GM18907 (cell line): ENCODE data around the gene DHX32.

Experiments
- ATAC-seq: cut with Tn5 transposase; IDR thresholded peaks from one replicate; pipeline ENCODE4 v1.9.1; 2021; ENCODE audit warnings: mild to moderate bottlenecking, moderate library complexity; ENCODE audit not compliant: unreplicated experiment

DHX32 gene

GRCh38 chr10:125816548-125816947, 64.5 kb downstream of the DHX32 start:
- no peak for ATAC-seq

DNA sequence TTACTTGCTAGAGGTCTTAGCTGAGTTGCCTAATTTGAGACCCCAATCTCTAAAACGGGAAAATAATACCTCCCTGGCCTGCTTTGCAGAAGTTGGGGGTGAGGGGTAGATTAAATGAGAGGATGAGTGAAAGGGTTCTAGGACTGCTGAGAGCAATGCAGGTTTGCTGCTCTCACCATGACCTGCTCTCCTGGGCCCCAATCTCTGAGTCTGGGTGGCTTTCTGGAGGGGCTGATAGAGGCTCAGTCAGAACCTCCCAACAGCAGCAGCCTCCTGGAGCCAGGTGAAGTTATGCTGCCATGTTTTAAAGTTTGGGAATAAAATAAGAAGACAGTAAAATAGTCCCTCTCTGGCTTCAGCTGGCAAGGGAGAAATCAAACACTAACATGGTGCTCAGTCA, 65.3 kb downstream of the DHX32 start:
- no peak for ATAC-seq

DNA sequence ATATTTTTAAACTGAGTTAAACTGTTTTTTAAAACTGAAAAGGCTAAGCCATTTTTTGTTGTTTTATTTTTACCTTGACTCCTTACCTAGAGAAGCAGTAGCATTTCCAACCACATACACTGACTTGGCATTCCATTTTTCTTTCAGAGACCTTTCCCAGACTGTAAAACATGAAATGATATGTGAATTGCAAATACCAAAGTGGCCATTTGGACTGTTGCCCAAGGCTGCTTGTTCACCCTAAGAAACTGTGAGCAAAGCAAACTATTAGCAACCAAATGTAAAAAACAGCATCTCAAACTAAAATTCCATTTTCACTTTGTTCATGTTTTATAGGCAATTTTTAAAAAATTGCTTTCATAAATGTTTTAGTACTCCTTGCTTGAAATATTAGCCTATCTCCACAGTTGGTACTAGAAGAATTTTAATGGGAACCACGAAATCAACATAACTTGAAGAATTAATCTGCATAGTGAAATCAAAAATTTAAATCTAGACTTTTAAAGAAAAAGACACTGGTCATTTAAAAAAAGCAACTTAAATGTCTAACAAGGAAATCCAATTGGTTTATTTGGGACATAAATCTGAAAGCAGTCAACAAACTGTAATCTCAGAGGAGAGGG, 68.9 kb downstream of the DHX32 start:
- ATAC-seq: no peak

DNA sequence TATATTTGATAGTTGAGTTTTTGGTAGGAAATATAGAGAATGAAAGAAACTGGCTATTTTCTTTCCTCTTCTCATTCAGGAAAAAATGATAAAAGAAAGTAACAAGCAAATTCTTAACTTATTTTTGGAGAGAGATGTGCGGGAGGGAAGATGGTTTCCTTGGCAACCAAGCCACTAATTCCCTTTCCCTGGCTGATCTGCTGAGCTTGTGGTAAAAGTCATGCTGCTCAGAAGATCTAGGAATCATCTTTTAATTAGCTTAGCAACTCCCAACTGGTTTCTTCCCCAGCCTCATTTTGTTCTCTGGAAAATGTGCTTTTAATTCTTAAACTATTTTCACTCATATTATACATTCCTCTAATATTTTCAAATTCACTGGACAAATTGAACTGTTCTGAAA, 69.8 kb downstream of the DHX32 start:
- no peak for ATAC-seq

DNA sequence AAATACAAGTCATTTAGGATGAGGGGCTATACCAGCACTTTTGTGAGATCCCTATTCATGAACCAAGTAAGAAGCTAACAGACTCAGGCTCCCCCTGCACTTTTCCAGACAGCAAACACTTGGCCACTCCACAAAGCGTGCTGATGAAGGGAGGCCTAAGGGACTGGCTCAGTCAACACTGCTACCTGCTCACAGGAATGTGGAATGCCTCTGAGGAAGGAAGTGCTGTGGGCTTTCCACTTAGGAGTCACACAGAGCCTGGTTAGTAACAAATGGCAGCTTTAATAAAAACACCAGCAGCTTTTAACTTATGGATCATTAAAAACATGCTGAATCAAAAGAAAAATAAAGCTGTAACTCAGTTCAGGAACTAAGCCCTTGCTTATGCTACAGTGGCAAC, 73.0 kb downstream of the DHX32 start:
- ATAC-seq: no peak

DNA sequence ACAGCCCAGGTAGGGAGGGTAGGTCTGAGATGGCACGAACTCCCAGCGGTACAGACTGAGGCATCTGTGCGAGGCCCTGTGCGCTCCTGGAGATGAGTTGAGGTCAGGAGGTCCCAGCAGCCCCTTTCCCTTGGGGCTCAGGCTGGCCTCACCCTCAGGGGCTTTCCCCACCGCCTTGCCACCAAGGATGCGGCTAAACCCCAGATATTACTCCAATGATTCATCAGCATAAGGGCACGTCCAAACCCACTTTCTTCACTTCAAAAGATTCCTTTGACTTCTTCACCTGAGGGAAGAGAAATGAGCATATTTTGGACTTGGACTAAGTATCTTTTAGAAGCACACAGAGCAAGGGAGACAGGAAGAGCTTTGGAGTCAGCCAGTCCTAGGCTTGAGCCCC, 78.4 kb downstream of the DHX32 start:
- no peak for ATAC-seq

GRCh38 chr10:125802131-125802530, 79.0 kb downstream of the DHX32 start:
- no peak for ATAC-seq

DNA sequence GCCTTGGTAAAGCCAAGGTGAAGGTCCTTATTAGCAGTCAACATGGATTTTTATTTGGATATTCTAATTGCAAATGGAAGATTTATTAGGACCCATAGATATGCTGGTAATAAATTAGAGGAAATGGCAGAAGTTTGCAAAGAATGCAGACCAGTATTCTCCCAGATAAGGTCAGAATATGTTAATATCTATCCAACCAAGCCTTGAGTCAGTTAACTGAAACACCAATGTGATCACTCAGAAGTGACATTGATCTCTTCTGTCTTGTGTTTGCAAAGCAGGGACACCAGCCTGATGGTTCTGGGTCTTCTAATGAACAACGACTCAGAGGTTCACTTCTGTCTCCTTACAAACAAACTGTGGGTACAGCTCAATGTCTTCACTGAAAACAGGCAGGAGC, 79.5 kb downstream of the DHX32 start:
- no peak for ATAC-seq

DNA sequence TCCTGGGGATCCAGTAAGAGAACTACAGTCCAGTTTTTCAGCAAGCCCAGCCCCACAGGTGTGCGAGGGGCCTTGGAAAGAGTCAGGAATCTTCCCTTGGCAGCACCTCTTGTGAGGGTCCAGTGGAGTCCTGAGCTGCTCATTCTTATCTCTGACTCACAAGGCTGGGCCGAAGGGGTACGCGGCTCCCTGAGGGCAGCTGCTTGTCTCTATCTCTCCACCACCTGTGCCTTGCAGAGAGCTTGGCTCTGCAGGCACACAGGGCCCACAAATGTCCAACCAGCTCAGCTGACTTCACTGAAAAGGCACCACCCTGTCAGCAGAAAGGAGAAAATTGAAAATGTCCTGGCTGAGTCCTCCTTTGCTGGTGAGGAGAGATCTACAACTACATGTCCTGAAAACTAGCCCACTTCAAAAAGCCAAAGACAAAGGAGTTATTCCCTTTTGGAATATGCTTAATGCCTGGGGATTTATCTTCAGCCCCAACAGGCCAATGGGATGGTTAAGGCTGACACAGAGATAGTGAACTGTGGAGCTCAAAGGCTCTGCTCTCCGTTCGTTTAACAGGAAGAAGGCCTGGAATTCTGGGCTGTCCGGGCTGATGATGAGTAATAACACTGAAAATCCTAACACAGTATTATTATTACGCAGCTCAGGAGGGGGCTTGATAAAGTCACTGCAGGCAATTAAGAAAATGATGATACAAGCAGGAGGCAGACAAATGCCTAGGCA, 81.5 kb downstream of the DHX32 start:
- no peak for ATAC-seq

GRCh38 chr10:125797994-125798662, 83.0 kb downstream of the DHX32 start:
- ATAC-seq: no peak

- no peak for ATAC-seq
These were observed 83.7 kb downstream of the DHX32 start for GRCh38 chr10:125797424-125797823.

DNA sequence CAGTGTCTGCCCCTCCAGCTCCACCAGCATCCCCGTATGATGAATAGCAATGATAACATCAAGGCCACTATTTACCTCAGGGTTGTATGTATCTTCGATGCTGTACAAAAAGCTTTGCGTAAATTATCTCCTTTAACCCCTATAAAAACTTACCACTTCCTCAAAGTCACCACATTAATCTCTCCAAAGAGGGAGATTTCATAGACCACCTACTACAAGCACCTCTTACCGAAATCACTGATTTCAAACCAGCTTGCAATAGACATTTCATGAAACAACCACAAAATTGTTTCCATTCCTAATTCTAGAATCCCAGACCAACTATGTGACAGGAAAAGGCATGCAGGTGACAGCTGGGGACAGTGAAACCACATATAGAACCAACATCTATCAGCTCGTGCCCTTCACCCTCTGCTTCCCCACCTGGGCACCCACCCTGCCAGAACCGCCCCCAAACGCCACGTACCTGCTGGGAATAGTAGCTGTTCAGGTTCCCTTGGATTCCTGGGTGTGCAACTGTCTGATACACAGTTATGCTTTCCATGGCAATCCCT, 85.4 kb downstream of the DHX32 start:
- ATAC-seq: no peak

- no peak for ATAC-seq
These were observed 86.0 kb downstream of the DHX32 start for GRCh38 chr10:125795128-125795527.

- ATAC-seq: no peak
These were observed 88.5 kb downstream of the DHX32 start for GRCh38 chr10:125792342-125793300.

- ATAC-seq: no peak
These were observed 92.7 kb downstream of the DHX32 start for GRCh38 chr10:125788156-125789034.
